Hepatocyte (in vitro differentiated cells): ENCODE data around the gene PROX2. TPM values are rescaled to one million over a fixed set of nuclear protein-coding genes. Genes with fewer than 3 reads are reported as not detected.

ENCODE experiments used
- DNase-seq: peaks from one replicate; pipeline ENCODE4 v3.0.0-alpha.2; 2016; ENCODE audit warnings: low spot score
- H2AFZ ChIP-seq: fragments of 200-600 bp; sonication (generic); 2 replicates; pipeline ENCODE4 v1.6.0; 2016; ENCODE audit warnings: antibody characterized with exemption, mild to moderate bottlenecking
- H3K27ac ChIP-seq: fragments of 200-600 bp; sonication (generic); 2 replicates; pipeline ENCODE4 v1.5.1; 2016; ENCODE audit warnings: mild to moderate bottlenecking
- H3K27me3 ChIP-seq: fragments of 200-600 bp; sonication (generic); 2 replicates; pipeline ENCODE4 v1.6.1; 2016
- H3K36me3 ChIP-seq: fragments of 200-600 bp; sonication (generic); replicated peaks from 2 replicates; pipeline ENCODE4 v1.5.1; 2016; ENCODE audit warnings: low read depth; ENCODE audit not compliant: insufficient read depth
- H3K4me1 ChIP-seq: fragments of 200-600 bp; sonication (generic); 2 replicates; pipeline ENCODE4 v1.5.1; 2016; ENCODE audit warnings: mild to moderate bottlenecking, moderate library complexity; ENCODE audit not compliant: insufficient read depth
- H3K4me2 ChIP-seq: fragments of 200-600 bp; sonication (generic); 2 replicates; pipeline ENCODE4 v1.6.0; 2016
- H3K4me3 ChIP-seq: fragments of 200-600 bp; sonication (generic); 2 replicates; pipeline ENCODE4 v1.5.1; 2016; ENCODE audit warnings: mild to moderate bottlenecking
- H3K79me2 ChIP-seq: fragments of 200-600 bp; sonication (generic); 2 replicates; pipeline ENCODE4 v1.6.0; 2017; ENCODE audit warnings: mild to moderate bottlenecking
- H3K9me2 ChIP-seq: fragments of 200-600 bp; sonication (generic); replicated peaks from 2 replicates; pipeline ENCODE4 v1.6.0; 2017; ENCODE audit warnings: mild to moderate bottlenecking; ENCODE audit not compliant: insufficient read depth
- H3K9me3 ChIP-seq: fragments of 200-600 bp; sonication (generic); 2 replicates; pipeline ENCODE4 v1.5.1; 2016; ENCODE audit warnings: low read depth, mild to moderate bottlenecking
- H4K20me1 ChIP-seq: fragments of 200-600 bp; sonication (generic); 2 replicates; pipeline ENCODE4 v1.6.0; 2016; ENCODE audit warnings: mild to moderate bottlenecking; ENCODE audit not compliant: insufficient read depth, poor library complexity, severe bottlenecking
- CTCF ChIP-seq: fragments of 200-600 bp; sonication (generic); IDR thresholded peaks from 2 replicates; pipeline ENCODE4 v1.5.1; 2016; ENCODE audit warnings: antibody characterized with exemption, mild to moderate bottlenecking; ENCODE audit not compliant: poor library complexity
- EZH2 ChIP-seq: fragments of 200-600 bp; sonication (generic); IDR thresholded peaks from 2 replicates; pipeline ENCODE4 v1.6.1; 2016; ENCODE audit warnings: antibody characterized with exemption, mild to moderate bottlenecking, borderline replicate concordance
- EZH2phosphoT487 ChIP-seq: fragments of 200-600 bp; sonication (generic); IDR thresholded peaks from one replicate; pipeline ENCODE4 v1.6.1; 2018; ENCODE audit warnings: antibody characterized with exemption, mild to moderate bottlenecking, low read depth, moderate library complexity; ENCODE audit not compliant: unreplicated experiment, severe bottlenecking
- WGBS: methylation state at CpG from one replicate; pipeline ENCODE4 v1.1.6; 2016; ENCODE audit warnings: low lambda C conversion rate; ENCODE audit errors: missing lambda C conversion rate; 5-methylcytosine and 5-hydroxymethylcytosine counted together
- polyA plus RNA-seq: library from polyadenylated mRNA; unstranded; fragments of >200 nt; fragmentation: Nextera tagmentation; extraction: Ambion mirVana; gene quantifications from 2 replicates; pipeline ENCODE4 v1.2.1, GENCODE V29; 2016
- total RNA-seq: library from RNA; depleted of rRNA; stranded (reverse); fragments of >200 nt; gene quantifications from 2 replicates; pipeline ENCODE4 v1.2.3, GENCODE V29; 2014

PROX2 gene
- total and polyA plus RNA-seq, 2 experiments from 2014 or later = not detected

- H3K4me2 ChIP-seq = no peak overlapping the region
- H3K27me3 ChIP-seq = no peaks in the 10 kb centered on the region
- H3K36me3 ChIP-seq = no peaks in the 10 kb centered on the region
- H2AFZ ChIP-seq = no peak overlapping the region
- WGBS = 77% methylated on average over 10 of the region's 10 CpGs
- TF ChIP-seq EZH2phosphoT487 (no peak), EZH2 (no peak), CTCF (no peak)
- no peaks in the 10 kb centered on the region for H4K20me1 ChIP-seq
- no peaks in the 10 kb centered on the region for H3K79me2 ChIP-seq
- no peak overlapping the region for H3K27ac ChIP-seq
- H3K4me3 ChIP-seq = no peak overlapping the region
- H3K9me3 ChIP-seq = no peaks in the 10 kb centered on the region
- no peak for DNase-seq
- H3K9me2 ChIP-seq = no peaks in the 10 kb centered on the region
- peaks cover 2% of the 10 kb centered on the region for H3K4me1 ChIP-seq
Observed at GRCh38 chr14:74902941-74903705, 27.2 kb upstream of the PROX2 start.

GRCh38 chr14:74898694-74899093 lies 22.7 kb upstream of the PROX2 start:
- H3K9me2 ChIP-seq = no peaks in the 10 kb centered on the region
- H3K4me1 ChIP-seq = peaks cover 2% of the 10 kb centered on the region
- H3K27ac ChIP-seq = no peak overlapping the region
- no peak overlapping the region for H3K4me3 ChIP-seq
- WGBS = 67% methylated on average over 5 of the region's 5 CpGs
- no peaks in the 10 kb centered on the region for H3K9me3 ChIP-seq
- H3K4me2 ChIP-seq = no peak overlapping the region
- no peak overlapping the region for H2AFZ ChIP-seq
- no peaks in the 10 kb centered on the region for H4K20me1 ChIP-seq
- no peak for TF ChIP-seq EZH2
- TF ChIP-seq EZH2phosphoT487 = no peak
- TF ChIP-seq CTCF = no peak
- DNase-seq = peak; percentile 55
- no peaks in the 10 kb centered on the region for H3K79me2 ChIP-seq
- H3K36me3 ChIP-seq = peaks cover 12% of the 10 kb centered on the region
- H3K27me3 ChIP-seq = no peaks in the 10 kb centered on the region

- Histone ChIP-seq H3K9me3 (no peaks in the 10 kb centered on the region), H3K27me3 (no peaks in the 10 kb centered on the region), H3K27ac (no peak overlapping the region), H3K4me3 (no peak overlapping the region), H3K36me3 (peaks cover 12% of the 10 kb centered on the region), H3K9me2 (no peaks in the 10 kb centered on the region), H2AFZ (no peak overlapping the region), H3K4me2 (no peak overlapping the region), H3K4me1 (peaks cover 2% of the 10 kb centered on the region), H3K79me2 (no peaks in the 10 kb centered on the region), H4K20me1 (no peaks in the 10 kb centered on the region)
- WGBS = 81% methylated on average over 2 of the region's 2 CpGs
- no peak for TF ChIP-seq EZH2
- TF ChIP-seq CTCF = no peak
- no peak for TF ChIP-seq EZH2phosphoT487
- DNase-seq = no peak
Observed at GRCh38 chr14:74898083-74898482, 22.1 kb upstream of the PROX2 start.
